Heart left ventricle (tissue), 13 donors: ENCODE results near the gene RFESD.

Experiments
- CTCF ChIP-seq, 12 donors: fragments of 200-600 bp; sonication (generic) in 4 of 12; IDR thresholded peaks; one replicate each; pipeline versions ENCODE4 v1.5.0 to v1.8.0; 2018 to 2022; ENCODE audit warnings: antibody characterized with exemption in 12 of 12, mild to moderate bottlenecking in 5 of 12
- POLR2A ChIP-seq, 2 donors: fragments of 450-650 bp; IDR thresholded peaks; one replicate each; pipeline ENCODE4 v1.6.1; 2017; ENCODE audit warnings: antibody characterized with exemption in 2 of 2, mild to moderate bottlenecking in 2 of 2, moderate library complexity in 2 of 2
- donor health status: ischemic (EF 13 %, LVEDD 7.1; RV severe dilation, severe dysfunction).
- donor health status: DM: no; HTN: yes; CAD: no.
- donor health status: DM: no; HTN: no; CAD: no.
- donor health status: ischemic (EF 25% LVEDD 6.9; RV normal size, moderate dysfunction).
- donor health status: ischemic (EF 25% LVEDD 5.7; RV mildly dilated, moderate dysfunction).
- donor health status: ischemic (EF 35%, LVEDD 5.7; RV mildly dilated, moderate dysfunction).
- donor health status: nonischemic (EF 11% LVEDD 7.7; RV severe dilation, severe dysfunction).
- donor health status: DM: yes; HTN: yes; CAD: no.
- donor health status: PGD.
- donor health status: ischemic (EF 29% LVEDD 5.4; RV normal size, mild dysfunction).
- donor health status: nonischemic (EF 23%, LVEDD 6.1; RV moderate dilation, normal function).

- TF ChIP-seq CTCF (IDR thresholded peaks at IDR 0.05): no peak
- no peak for TF ChIP-seq POLR2A (IDR thresholded peaks at IDR 0.05)
Observed at GRCh38 chr5:95619096-95619495, 27.5 kb upstream of the RFESD start.
